ENCODE data around the gene FBXL22. TPM values are rescaled to one million over a fixed set of nuclear protein-coding genes. Genes with fewer than 3 reads are reported as not detected.

FBXL22 gene
- total and polyA plus RNA-seq, 2 of the 4 experiments (the other 2 are of a cell fraction) = 0.36 to 1.3 TPM

GRCh38 chr15:63601026-63601703 lies 4.0 kb downstream of the FBXL22 start:
- peak overlapping the region; percentile 75 for H3K9ac ChIP-seq (ENCODE audit: low read depth, low read length)
- TF ChIP-seq MAFK (IDR thresholded peaks at IDR 0.05; ENCODE audit: low read depth, low read length) = no peak
- TF ChIP-seq MXI1 (IDR thresholded peaks at IDR 0.05; ENCODE audit: borderline replicate concordance, low read depth, low read length) = 0 out of 2 replicates have a peak, but pooled peaks have one; percentile 51
- no peak for TF ChIP-seq CEBPB (IDR thresholded peaks at IDR 0.05; ENCODE audit: low read depth, low read length)
- TF ChIP-seq NFE2L2 (IDR thresholded peaks at IDR 0.05; ENCODE audit: low read depth, low read length) = no peak
- no peak for TF ChIP-seq RAD21 (IDR thresholded peaks at IDR 0.05; ENCODE audit: low read length)
- peak; percentile 28; the same call in 1 of the 2 replicates for TF ChIP-seq POLR2A (IDR thresholded peaks at IDR 0.05; ENCODE audit: low read depth, low read length)
- TF ChIP-seq BHLHE40 (IDR thresholded peaks at IDR 0.05; ENCODE audit: low read depth, low read length) = peak; percentile 83
- TF ChIP-seq MAZ (IDR thresholded peaks at IDR 0.05; ENCODE audit: borderline replicate concordance, low read depth, low read length) = no peak
- no peak for TF ChIP-seq FOS (IDR thresholded peaks at IDR 0.05; ENCODE audit: low read depth, low read length)
- no peak for TF ChIP-seq SMC3 (IDR thresholded peaks at IDR 0.05; ENCODE audit: low read depth, low read length)
- TF ChIP-seq RCOR1 (IDR thresholded peaks at IDR 0.05; ENCODE audit: insufficient replicate concordance, low read length) = peak; percentile 3
- TF ChIP-seq ELK1 (IDR thresholded peaks at IDR 0.05; ENCODE audit: borderline replicate concordance, low read depth, low read length) = no peak
- TF ChIP-seq CHD1 (IDR thresholded peaks at IDR 0.05; ENCODE audit: low read depth, low read length) = no peak
- TF ChIP-seq RFX5 (IDR thresholded peaks at IDR 0.05; ENCODE audit: low read depth, low read length) = no peak
- TF ChIP-seq CTCF (conservative IDR thresholded peaks at IDR 0.05; ENCODE audit: low read depth, low read length) = no peak

More at GRCh38 chr15:63601026-63601703, 4.0 kb downstream of the FBXL22 start:
- no peaks in the 10 kb centered on the region for H3K9me3 ChIP-seq (ENCODE audit: control insufficient read depth, insufficient read depth, low read length)
- H3K4ac ChIP-seq (ENCODE audit: low read depth, low read length) = peak overlapping the region; percentile 90
- 0 out of 2 replicates have a peak overlapping the region, but pooled peaks have one; percentile 66 for H2BK20ac ChIP-seq (ENCODE audit: low read depth, low read length)
- POLR2A ChIA-PET (ENCODE audit: unreplicated experiment) = no interaction called here
- CTCF ChIA-PET = interaction anchor here (1.4 kb wide), 1 partner anchor 9 kb away, joined by 3 read pairs; no protein-coding TSS in a partner anchor
- H3K4me1 ChIP-seq (ENCODE audit: control insufficient read depth, insufficient read depth, low read length) = peaks cover 22% of the 10 kb centered on the region
- no peaks in the 10 kb centered on the region for H4K20me1 ChIP-seq (ENCODE audit: insufficient read depth, low read length)
- H2BK5ac ChIP-seq (ENCODE audit: low read depth, low read length, poor library complexity, severe bottlenecking) = peak overlapping the region; percentile 79
- no peaks in the 10 kb centered on the region; the same call in 1 of the 2 replicates for H3K36me3 ChIP-seq (ENCODE audit: control insufficient read depth, insufficient read depth, low read length)
- peak overlapping the region; percentile 89 for H2AK9ac ChIP-seq (replicated peaks; ENCODE audit: low read depth, low read length, poor library complexity)
- H2AFZ ChIP-seq (replicated peaks; ENCODE audit: low read length, poor library complexity) = peak overlapping the region; percentile 97
- no peak overlapping the region for H2AK5ac ChIP-seq (ENCODE audit: low read depth, low read length)
- peak overlapping the region; percentile 51 for H3K27ac ChIP-seq (ENCODE audit: insufficient read depth, low read length)
- H2BK15ac ChIP-seq (ENCODE audit: low read depth, low read length) = peak overlapping the region; percentile 35; the same call in 2 of the 3 replicates
- peak overlapping the region; percentile 73 for H2BK120ac ChIP-seq (ENCODE audit: low read depth, low read length)
- 3% methylated on average over 17 of the region's 63 CpGs; no CpG with 5 or more reads in 1 of the 2 experiments for WGBS, 2 experiments (ENCODE audit: extremely low coverage in 2 of 2, insufficient read length in 1 of 2)
- BruUV-seq (replicated peaks) = no TSS peak
- peak; percentile 35 for ATAC-seq (ENCODE audit: low read depth)
- peak overlapping the region; percentile 83 for H3K4me2 ChIP-seq (ENCODE audit: low read depth, low read length)
- in situ Hi-C loops (cut with MboI; ENCODE audit: low sequenced_read_pairs) = no loop called here
- peak; percentile 44 for DNase-seq
- peak overlapping the region; percentile 91 for H3K23ac ChIP-seq (ENCODE audit: low read depth, low read length)
- H3K18ac ChIP-seq (ENCODE audit: low read depth, low read length) = peak overlapping the region; percentile 71
- no peaks in the 10 kb centered on the region for H3K27me3 ChIP-seq (ENCODE audit: control insufficient read depth, insufficient read depth, low read length)
- peak overlapping the region; percentile 73 to 95 for H4K8ac ChIP-seq (ENCODE audit: low read depth in 2 of 2, low read length in 2 of 2)
- peak overlapping the region; percentile 64 for H3K56ac ChIP-seq (ENCODE audit: extremely low read depth, insufficient read depth, low read length)
- H4K5ac ChIP-seq (ENCODE audit: low read depth, low read length) = peak overlapping the region; percentile 76
- peaks cover 0 to 7% of the 10 kb centered on the region in 2 experiments; a peak in 2 of 4 replicates for H3K79me1 ChIP-seq (ENCODE audit: low read depth in 1 of 2, low read length in 2 of 2)
- intact Hi-C loops (cut with micrococcal nuclease) = loop anchor here (2.0 kb wide), 2 partner anchors 134 to 312 kb away; no protein-coding TSS in a partner anchor
- peak overlapping the region; percentile 95 for H3K14ac ChIP-seq (replicated peaks; ENCODE audit: low read depth, low read length)
- peaks cover 12% of the 10 kb centered on the region; the same call in 1 of the 2 replicates for H3K9me1 ChIP-seq (ENCODE audit: insufficient read depth, low read length)
- H3K4me3 ChIP-seq (ENCODE audit: insufficient read depth, low read depth, low read length) = peak overlapping the region; percentile 63
- dilution Hi-C loops (cut with HindIII; ENCODE audit: low sequenced_read_pairs, unreplicated experiment) = no loop called here
- peak overlapping the region; percentile 75 for H4K91ac ChIP-seq (ENCODE audit: insufficient read depth, low read depth, low read length)

Measured in IMR-90 (cell line).